HG03439 (cell line): ENCODE data around the gene ZFAND3.
A peak's percentile ranks its signal among the peaks of the same experiment; 100 is the strongest.

Source experiments
- ATAC-seq: cut with Tn5 transposase; IDR thresholded peaks from one replicate; pipeline ENCODE4 v1.9.1; 2021; ENCODE audit warnings: mild to moderate bottlenecking, moderate library complexity; ENCODE audit not compliant: unreplicated experiment

Gene ZFAND3

DNA sequence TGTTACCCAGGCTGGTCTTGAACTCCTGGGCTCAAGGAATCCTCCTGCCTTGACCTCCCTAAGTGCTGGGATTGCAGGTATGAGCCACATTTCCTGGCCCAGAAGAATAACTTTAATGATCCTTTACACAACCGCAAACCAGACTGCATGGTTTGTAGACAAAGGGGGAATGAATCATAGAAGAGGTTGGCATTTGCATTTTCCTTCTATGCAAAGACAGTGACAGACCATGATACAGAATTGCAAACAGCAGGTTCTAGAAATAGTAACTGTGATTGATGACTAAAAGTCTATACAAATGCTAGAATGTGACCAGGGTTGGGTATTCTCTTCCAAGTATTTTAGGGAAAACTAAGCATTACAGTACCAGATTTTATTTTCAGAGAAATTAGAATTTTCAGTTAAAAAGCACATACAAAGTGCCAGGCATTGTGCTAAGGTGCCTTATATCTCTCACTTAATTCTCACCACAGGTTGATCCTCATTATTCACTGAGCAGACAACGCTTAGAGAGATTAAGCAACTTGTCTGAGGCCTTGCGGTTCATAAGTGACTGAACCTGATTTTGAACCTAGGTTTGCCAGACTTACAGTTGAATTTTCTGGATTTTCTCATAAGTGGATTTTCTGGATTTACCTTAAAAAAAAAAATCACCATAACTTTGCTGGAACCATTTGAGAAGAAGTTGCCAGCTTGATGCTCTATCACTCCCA, 146.6 kb downstream of the ZFAND3 start:
- peak; percentile 75 for ATAC-seq

DNA sequence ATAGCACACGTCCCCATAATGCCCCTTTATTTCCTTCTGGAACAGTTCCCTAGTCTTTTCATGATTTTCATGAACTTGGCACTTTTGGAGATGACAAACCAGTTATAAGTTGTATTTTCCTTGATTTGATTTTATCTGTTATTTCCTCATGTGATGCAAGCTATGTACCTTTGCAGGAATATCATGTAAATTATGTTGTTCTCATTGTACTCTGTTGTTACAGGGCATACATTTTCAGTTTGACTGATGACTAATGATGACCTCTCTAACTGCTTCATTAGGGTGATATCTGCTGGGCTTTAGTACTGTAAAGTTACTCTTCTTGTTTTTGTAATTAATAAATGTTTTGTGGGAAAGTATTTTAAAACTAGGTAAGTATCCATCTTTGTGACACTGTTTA, 147.3 kb downstream of the ZFAND3 start:
- ATAC-seq = no peak

DNA sequence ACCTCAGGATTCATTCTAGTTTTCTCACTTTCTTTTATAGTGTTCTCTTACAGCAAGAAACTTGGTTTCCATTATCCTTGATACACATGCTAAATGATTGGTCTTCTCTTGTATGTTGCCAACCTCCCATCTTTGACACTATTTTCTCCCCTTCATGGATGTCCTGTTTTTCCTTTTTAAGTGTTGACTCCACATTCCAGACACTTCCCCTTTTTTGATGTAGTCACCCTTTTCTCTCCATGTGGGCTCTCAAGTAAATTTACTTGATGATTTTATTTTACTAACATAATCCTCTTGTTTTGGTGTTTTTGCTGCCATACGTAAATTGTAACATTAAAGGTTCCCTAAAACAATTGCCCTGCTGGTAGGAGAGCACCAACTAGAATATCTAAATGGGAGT, 148.1 kb downstream of the ZFAND3 start:
- no peak for ATAC-seq

DNA sequence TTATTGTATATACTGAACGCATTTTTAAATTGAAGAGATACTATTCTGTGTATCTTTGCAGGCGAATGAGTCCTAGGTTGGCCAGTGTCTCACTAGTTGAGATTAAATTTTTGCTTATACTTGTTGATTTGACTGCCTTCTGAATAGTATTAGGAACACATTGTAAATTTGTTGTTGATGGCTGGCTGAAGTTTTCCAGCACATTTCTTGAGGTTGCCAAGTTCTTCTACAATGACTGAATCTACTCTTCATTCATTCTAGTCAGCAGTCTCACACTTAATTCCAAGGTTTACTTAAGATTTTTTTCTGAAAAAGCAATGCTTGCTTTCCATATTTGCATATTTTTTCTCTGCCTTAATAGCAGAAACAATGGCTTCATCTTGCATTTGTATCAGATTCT, 151.7 kb downstream of the ZFAND3 start:
- no peak for ATAC-seq

DNA sequence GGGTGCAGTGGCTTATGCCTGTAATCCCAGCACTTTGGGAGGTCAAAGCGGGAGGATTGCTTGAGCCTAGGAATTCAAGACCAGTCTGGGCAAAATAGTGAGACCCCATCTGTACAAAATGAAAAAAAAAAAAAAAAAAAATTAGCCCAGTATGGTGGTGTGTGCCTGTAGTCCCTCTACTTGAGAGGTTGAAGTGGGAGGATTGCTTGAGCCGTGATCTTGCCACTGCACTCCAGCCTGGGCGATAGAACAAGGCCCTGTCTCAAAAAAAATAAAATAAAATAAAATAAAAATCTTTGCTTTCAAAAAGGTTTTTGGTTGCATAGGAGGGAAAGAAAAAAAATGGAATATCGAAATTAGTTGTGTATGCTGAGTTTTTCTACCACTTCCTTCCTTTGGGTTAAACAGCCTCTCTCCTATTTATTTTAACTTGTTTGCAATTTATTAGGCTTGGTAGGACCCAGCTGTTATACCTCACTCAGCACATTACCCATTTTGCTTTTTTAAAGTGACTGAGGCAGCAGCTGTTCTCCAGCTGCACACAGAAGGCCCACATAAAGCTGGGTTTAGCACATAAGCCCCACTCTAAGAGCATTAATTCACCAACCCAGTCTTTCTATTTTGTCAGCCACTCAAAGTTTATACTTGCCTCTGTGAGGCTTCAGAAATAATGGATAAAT, 152.3 kb downstream of the ZFAND3 start:
- ATAC-seq = no peak

DNA sequence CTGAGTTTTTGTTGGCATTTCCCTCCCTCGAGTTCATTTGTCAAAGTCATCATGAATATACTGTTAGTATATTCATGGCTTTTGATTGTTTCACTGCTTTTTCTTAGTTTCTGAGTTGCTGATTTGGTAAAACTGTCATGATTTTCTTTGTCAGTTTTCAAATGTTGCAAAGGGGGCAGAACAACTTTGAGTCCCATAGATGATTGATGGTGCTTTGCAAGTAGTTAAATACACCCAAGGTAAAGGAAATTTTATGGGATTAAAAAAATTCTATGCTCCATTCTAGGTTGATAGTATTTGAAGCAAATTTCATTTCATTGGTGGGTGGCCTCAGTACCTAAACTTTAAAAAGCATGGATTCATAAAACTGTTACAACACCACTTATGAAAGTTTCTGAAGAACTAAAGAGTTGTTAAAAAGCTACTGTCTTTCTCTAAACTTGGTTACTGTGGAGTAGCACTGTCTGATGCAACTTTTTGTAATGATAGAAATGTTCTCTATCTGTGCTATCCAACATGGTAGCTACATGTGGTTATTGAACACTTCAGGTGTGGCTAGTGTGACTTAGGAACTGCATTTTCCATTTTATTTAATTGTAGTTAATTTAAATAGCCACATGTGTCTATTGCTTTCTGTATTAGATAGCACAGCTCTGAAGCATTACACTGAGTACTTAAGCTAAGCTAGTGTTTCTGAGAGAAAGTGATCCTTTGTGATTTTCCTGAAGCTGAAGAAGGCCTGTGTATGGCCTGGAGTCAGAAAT, 153.6 kb downstream of the ZFAND3 start:
- no peak for ATAC-seq

DNA sequence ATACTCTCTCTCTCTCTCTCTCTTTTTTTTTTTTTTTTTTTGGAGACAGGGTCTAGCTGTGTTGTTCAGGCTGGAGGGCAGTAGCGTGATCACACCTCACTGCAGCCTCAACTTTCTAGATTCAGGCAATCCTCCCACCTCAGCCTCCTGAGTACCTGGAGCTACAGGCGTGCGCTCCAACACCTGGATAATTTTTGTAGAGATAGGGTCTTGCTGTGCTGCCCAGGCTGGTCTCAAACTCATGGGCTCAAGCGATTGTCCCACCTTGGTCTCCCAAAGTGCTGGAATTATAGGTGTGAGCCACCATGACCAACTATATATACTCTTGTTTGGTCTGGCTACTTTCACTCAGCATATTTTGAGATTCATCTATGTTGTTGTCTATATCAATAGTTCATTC, 154.9 kb downstream of the ZFAND3 start:
- ATAC-seq = no peak

DNA sequence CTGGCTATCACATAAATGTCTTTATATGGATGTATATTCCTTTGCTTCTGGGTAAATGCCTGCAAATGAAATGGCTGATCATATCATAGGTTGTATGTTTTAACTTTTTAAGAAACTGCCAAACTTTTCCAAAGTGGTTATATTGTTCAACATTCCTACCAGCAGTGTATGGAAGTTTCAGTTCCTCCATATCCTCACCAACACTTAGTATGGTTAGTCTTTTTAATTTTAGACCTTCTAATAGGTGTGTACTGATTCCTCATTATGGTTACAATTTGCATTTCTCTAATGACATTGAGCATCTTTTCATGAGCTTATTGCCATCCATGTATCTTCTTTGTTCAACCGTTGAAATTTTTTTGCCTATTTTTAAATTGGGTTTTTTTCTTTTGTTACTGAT, 155.4 kb downstream of the ZFAND3 start:
- ATAC-seq = no peak

DNA sequence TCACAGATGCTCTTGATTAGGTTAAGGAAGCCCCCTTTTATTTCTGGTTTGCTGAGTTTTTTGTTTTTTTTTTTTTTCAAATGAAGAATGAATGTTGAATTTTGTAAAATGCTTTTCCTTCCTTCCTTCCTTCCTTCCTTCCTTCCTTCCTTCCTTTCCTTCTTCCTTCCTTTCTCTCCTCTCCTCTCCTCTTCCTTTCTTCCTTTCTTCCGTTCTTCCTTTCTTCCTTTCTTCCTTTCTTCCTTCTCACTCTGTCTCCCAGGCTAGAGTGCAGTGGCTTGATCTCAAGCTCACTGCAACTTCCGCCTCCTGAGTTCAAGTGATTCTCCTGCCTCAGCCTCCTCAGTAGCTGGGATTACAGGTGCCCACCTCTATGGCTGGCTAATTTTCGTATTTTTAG, 158.2 kb downstream of the ZFAND3 start:
- ATAC-seq = no peak

DNA sequence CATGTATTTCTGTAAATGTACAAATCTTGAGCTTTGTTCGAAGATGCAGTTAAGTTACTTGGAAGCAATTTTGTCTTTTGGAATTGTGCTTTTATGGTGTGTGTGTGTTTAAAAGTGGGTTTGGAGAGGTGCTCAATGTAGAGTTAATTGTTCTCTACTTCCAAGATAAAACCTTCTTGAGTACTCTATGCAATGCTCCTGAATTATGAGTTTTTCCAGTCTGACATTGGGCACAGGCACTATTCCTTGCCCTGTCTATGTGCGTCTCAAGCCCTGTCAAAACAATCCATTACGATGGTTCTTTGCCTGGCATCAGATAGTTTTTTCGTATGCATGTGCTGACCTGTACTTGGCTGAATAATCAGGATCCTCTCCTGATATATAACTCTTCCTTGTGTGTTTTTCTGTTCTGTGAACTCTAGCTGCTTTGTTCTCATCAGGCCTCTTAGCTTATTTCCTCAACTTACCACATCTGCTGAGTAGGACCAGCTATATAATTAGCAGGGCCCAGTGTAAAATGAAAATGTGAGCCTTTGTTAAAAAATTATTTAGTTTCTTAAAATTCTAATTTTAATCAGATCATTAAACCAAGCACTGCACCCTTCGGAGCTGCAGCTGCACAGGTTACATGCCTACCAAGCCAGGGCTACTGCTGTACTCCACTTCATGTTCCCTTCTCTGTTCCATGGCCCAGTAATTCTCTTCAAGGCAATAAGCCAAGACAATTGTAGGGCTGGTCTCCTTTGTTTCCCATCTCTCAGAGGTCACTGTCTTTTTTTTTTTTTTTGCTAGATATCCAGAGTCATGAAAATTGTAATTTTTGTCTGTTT, 160.1 kb downstream of the ZFAND3 start:
- ATAC-seq = no peak

DNA sequence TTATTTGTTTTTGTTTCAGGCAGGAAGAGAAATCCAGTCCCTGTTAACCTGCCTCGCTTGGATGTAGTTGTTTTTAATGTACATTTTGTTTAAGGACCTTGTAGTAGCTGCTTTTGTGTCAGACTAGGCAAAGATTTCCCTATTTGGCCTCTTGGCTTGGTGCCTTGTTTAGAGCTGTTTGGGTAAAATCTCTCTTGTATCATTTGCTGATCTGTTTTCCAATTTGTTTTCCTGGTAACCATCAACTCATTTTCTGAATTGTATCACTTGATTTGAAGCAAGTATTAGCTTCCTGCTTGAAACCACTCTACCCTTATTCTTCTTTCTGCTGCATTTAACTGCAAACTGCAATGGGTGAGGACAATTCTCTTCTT, 160.7 kb downstream of the ZFAND3 start:
- ATAC-seq = no peak

DNA sequence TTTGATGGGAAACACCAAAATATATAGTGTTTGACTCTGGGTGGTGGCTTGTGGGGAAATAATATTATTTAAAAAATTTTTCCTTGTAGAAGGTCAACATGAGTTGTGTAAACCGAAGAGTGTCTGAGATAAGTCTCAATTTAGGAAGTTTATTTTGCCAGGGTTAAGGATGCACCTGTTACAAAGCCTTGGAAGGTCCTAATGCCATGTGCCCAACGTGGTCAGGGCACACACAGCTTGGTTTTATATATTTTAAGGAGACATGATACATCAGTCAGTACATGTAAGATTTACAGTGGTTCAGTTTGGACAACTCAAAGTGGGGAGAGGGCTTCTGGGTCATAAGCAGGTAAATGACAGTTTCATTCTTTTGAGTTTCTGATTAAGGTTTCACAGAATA, 162.1 kb downstream of the ZFAND3 start:
- no peak for ATAC-seq

DNA sequence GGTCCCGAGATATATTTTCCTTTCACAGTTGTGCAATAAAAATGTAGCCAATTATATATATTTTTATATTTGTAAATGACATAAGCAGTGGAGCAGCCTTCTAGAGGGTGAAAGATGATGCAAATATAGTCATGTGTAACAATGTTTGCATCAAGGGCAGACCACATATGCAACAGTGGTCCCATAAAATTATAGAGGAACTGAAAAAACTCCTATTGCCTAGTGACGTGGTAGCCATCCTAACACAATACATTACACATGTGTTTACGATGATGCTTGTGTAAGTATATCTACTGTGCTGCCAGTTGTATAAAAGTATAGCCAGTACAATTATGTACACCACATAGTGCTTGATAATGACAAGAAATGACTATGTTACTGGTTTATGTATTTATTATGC, 162.8 kb downstream of the ZFAND3 start:
- ATAC-seq = no peak

DNA sequence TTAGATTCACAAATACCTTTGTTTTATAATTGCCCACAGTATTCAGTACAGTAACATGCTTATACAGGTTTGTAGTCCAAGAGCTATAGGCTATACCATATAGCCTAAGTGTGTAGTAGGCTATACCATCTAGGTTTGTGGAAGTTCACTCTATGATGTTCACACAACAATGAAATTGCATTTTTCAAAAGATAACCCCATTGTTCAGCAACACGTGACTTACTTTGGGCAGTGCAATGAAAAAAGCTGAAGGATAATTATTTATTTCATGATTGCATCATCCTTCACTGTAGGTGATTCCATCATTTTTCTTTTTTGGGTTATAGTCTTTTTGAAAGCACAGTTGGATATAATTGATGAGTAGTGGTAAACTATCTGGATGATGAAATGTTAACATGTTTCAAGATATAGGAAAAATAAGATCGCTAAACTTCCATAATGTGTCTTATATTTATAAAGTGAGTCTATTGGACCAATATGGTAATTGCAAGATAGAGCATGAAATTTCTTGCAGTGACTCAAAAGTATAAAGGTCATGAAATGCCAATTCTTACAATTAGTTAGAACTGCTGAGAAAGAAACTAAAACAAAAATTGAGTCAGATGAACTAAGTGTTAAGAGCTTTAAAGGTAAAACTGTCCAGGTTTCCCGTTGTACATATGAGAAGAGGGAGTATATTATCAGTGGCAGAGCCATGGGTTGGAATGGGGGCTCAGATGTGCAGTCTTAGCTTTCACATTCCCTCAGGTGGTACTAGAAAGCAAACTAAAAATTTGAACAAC, 164.4 kb downstream of the ZFAND3 start:
- ATAC-seq = no peak

DNA sequence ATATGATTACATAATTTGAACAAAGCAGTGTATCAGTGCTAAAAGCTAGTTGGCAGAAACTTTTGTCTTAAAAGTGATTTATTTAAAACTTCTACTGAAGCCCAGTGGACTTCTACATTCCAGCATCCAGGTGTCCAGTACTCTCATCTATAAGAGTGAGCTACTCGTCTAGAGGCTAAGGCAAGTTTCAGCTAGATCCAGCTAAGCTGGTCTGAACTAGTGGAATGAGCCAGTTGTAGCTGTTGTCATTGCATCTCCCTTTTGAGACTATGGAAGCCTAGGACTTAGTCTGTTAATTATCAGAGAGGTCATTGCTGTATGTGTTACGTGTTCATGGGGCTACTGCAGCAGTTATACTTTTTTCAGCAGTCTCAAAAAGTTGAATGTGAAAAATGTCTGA, 165.1 kb downstream of the ZFAND3 start:
- no peak for ATAC-seq

DNA sequence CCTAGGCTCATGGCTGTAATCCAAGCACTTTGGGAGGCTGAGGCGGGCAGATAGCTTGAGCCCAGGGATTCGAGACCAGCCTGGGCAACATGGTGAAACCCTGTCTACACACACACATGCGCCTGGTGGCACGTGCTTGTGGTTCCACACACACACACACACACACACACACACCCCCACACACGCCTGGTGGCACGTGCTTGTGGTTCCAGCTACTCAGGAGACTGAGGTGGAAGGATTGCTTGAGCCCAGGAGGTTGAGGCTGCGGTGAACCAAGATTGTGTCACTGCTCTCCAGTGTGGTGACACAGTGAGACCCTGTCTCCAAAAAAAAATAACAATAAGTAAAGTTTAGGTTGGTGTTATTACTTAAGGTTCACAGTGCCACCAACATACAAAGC, 165.8 kb downstream of the ZFAND3 start:
- no peak for ATAC-seq

DNA sequence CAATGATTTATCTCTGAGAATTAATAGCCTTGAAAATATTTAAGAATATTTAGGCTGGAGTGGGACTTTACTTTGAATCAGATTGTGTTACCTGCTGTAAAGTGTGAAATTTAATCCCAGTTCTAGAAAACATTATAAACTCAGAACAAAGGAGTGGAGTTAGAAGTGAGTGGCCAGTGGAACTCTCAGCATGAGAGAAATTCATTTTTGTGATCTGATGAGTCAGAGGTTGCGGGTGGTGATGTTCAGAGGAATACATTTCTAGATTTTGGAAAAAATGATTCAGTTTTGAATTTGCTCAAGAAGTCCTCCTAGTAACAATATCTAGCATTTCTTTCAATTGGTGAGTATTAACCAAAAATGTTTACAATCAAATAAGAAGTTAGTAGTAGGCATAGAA, 167.5 kb downstream of the ZFAND3 start:
- ATAC-seq = no peak

DNA sequence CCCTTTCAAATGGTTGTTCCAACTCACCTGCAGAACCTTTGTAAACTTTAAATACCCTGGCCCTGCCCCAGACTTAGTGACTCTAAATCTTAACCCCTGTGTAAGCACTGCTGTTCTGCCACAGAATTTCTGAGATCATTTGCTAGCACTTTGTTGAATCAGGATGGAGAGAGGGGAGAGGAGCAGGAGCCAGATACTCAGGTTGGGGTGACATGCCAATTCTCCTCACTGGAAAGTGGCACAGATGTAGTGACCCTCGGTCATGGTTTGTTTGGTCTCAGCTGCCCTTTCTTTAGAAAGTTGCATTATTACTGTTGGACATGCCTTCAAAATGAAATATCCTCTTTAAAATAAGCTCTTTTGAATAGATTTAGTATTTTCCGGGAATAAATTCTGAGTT, 168.0 kb downstream of the ZFAND3 start:
- ATAC-seq = no peak

DNA sequence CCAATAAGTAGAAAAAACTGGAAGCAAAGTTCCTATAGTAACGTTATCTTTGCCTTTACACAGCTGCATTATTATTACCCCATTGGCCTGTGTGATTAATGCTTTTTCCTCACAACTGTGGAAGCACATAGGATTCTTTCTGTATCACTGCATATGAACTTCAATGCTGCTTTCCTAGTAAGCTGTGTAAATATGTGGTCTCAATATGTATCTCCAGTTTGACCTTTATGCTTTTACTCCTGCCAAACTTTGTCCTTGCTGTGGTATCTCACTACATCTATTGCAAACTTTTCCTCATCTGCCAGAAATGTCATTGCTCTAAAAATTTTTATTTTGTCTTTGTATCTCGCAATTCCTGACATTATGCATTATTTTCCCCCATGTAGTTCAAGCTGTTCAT, 168.6 kb downstream of the ZFAND3 start:
- no peak for ATAC-seq

DNA sequence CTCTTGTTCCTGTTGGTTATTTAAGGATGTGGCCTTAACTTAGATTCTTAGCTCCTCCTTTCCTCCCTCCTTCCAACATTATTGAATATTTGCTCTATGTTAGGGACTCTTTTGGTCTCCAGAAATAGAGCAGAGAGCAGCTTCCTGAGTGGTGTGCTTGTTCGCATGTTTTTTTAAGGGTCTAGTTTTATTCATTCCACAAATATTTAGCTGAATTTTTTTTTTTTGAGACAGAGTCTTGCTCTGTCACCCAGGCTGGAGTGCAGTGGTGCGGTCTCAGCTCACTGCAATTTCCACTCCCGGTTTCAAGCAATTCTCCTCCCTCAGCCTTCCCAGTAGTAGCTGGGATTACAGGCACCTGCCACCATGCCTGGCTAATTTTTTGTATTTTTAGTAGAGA, 169.2 kb downstream of the ZFAND3 start:
- no peak for ATAC-seq
